AG04450 (cell line): Measurements from ENCODE around the gene SPRED2. TPM values are rescaled to one million over a fixed set of nuclear protein-coding genes. Genes with fewer than 3 reads are reported as not detected.
A peak's percentile ranks its signal among the peaks of the same experiment; 100 is the strongest.

Experiments used
- CTCF ChIA-PET: fragments of 300-600, 350-600 bp; formaldehyde crosslinking; extraction: SDS; loops from one replicate; lab custom pipeline; 2022; ENCODE audit warnings: antibody characterized with exemption, inconsistent platforms; lab: Charles Lee
- POLR2A ChIA-PET: fragments of 350-600 bp; formaldehyde crosslinking; extraction: SDS; loops from one replicate; lab custom pipeline; 2021; ENCODE audit warnings: antibody characterized with exemption, inconsistent platforms; lab: Yijun Ruan, JAX
- DNase-seq: peaks from one replicate; pipeline ENCODE4 v3.0.0-alpha.2; 2011; ENCODE audit warnings: low read depth, low spot score
- H3K27ac ChIP-seq: one replicate; pipeline ENCODE4 v1.5.1; 2012; ENCODE audit warnings: low read depth, low read length, control low read depth
- H3K27me3 ChIP-seq: one replicate; pipeline ENCODE4 v1.6.0; 2012; ENCODE audit warnings: low read length; ENCODE audit not compliant: control insufficient read depth, insufficient read depth
- H3K4me3 ChIP-seq: 2 replicates; pipeline ENCODE4 v1.5.1; 2011; ENCODE audit warnings: mild to moderate bottlenecking, low read depth, low read length, control low read depth
- H3K9me3 ChIP-seq: 2 replicates; pipeline ENCODE4 v1.5.1; 2012; ENCODE audit warnings: low read length; ENCODE audit not compliant: control insufficient read depth, insufficient read depth
- CTCF ChIP-seq: IDR thresholded peaks from 2 replicates; pipeline ENCODE4 v1.5.1; 2011; ENCODE audit warnings: low read depth, low read length, control low read depth, inconsistent platforms
- polyA plus RNA-seq: library from polyadenylated mRNA; depleted of rRNA; stranded (reverse); fragments of >200 nt; gene quantifications from 2 replicates; pipeline ENCODE4 v1.2.3, GENCODE V29; 2011

SPRED2 gene
- polyA plus RNA-seq, 1 experiment = 18.6 TPM

- DNase-seq = no peak
- H3K27ac ChIP-seq = no peak overlapping the region
- H3K27me3 ChIP-seq = no peaks in the 10 kb centered on the region
- POLR2A ChIA-PET = interaction anchor here (0.6 kb wide), 2 partner anchors 17 to 174 kb away, joined by 6 read pairs; no protein-coding TSS in a partner anchor
- CTCF ChIA-PET = interaction anchor here (2.1 kb wide), 1 partner anchor 97 kb away, joined by 5 read pairs; no protein-coding TSS in a partner anchor
- H3K4me3 ChIP-seq = no peak overlapping the region
- TF ChIP-seq CTCF = no peak
- H3K9me3 ChIP-seq = no peaks in the 10 kb centered on the region
These were observed 70.8 kb downstream of the SPRED2 start for GRCh38 chr2:65361623-65362022.

- POLR2A ChIA-PET = no interaction called here
- H3K4me3 ChIP-seq = no peak overlapping the region
- DNase-seq = no peak
These were observed 72.0 kb downstream of the SPRED2 start for GRCh38 chr2:65360441-65360840.

GRCh38 chr2:65358678-65359400, 73.6 kb downstream of the SPRED2 start:
- no peak for DNase-seq
- ChIA-PET POLR2A (interaction anchor here (0.9 to 1.3 kb wide), 3 partner anchors 9 to 38 kb away, joined by 3 to 5 read pairs (median 4); no protein-coding TSS in a partner anchor), CTCF (interaction anchor here (1.7 kb wide), 1 partner anchor 94 kb away, joined by 5 read pairs; no protein-coding TSS in a partner anchor)
- TF ChIP-seq CTCF = no peak
- Histone ChIP-seq H3K27ac (peak overlapping the region; percentile 77), H3K4me3 (no peak overlapping the region), H3K27me3 (no peaks in the 10 kb centered on the region), H3K9me3 (no peaks in the 10 kb centered on the region)

More at GRCh38 chr2:65360441-65360840, 72.0 kb downstream of the SPRED2 start:
- TF ChIP-seq CTCF = no peak
- Histone ChIP-seq H3K27ac (no peak overlapping the region), H3K27me3 (no peaks in the 10 kb centered on the region), H3K9me3 (no peaks in the 10 kb centered on the region)
- CTCF ChIA-PET = interaction anchor here (2.1 kb wide), 1 partner anchor 95 kb away, joined by 5 read pairs; no protein-coding TSS in a partner anchor

GRCh38 chr2:65357959-65358294, 74.5 kb downstream of the SPRED2 start:
- Histone ChIP-seq H3K27me3 (no peaks in the 10 kb centered on the region), H3K4me3 (no peak overlapping the region), H3K27ac (no peak overlapping the region), H3K9me3 (no peaks in the 10 kb centered on the region)
- POLR2A ChIA-PET = no interaction called here
- no peak for TF ChIP-seq CTCF
- CTCF ChIA-PET = interaction anchor here (1.7 kb wide), 1 partner anchor 93 kb away, joined by 5 read pairs; no protein-coding TSS in a partner anchor
- no peak for DNase-seq
